ENCODE measurements around the gene GJB5.

- no peak for TF ChIP-seq CTCF (IDR thresholded peaks at IDR 0.05)
- no peak for TF ChIP-seq SIN3A (IDR thresholded peaks at IDR 0.05; ENCODE audit: borderline replicate concordance, insufficient read depth, low read depth, low read length)
- no peak for TF ChIP-seq POLR2AphosphoS5 (IDR thresholded peaks at IDR 0.05; ENCODE audit: low read depth, low read length)
- no peak for TF ChIP-seq TCF7L2 (IDR thresholded peaks at IDR 0.05; ENCODE audit: low read depth, low read length)
These were observed 37.6 kb downstream of the GJB5 start for GRCh38 chr1:34792424-34792823.
